HG03060 (cell line): ENCODE data around the gene PUS7L.

Experiments used
- ATAC-seq: cut with Tn5 transposase; IDR thresholded peaks from one replicate; pipeline ENCODE4 v1.9.1; 2021; ENCODE audit warnings: low read depth, moderate number of reproducible peaks; ENCODE audit not compliant: unreplicated experiment

Gene PUS7L

DNA sequence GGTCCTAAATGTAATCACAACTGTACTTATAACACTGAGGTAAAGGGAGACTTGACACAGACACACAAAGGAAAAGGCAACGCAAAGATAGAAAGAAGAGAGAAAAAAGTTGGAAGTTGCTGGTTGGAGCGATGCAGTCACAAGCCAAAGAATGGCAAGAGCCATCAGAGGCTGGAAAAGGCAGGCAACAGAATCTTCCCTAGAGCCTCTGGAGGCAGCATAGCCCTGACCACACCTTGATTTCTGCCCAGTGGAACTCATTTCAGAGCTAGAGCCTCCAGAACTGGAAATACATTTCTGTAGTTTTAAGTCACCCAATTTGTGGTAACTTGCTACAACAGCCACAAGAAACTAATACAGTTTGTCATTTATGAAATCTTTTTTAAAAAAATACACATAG lies 89.2 kb downstream of the PUS7L start:
- ATAC-seq, result no peak
